Neural progenitor cell (in vitro differentiated cells): ENCODE measurements around the gene OGFOD3. TPM values are rescaled to one million over a fixed set of nuclear protein-coding genes. Genes with fewer than 3 reads are reported as not detected.

Experiments
- DNase-seq: peaks from one replicate; pipeline ENCODE4 v3.0.0-alpha.2; 2016; ENCODE audit warnings: low spot score
- H2AFZ ChIP-seq: fragments of 200-600 bp; sonication (generic); replicated peaks from 2 replicates; pipeline ENCODE4 v1.6.1; 2016; ENCODE audit warnings: antibody characterized with exemption
- H3F3A ChIP-seq: fragments of 200-600 bp; sonication (generic); 2 replicates; pipeline ENCODE4 v1.6.1; 2016; ENCODE audit warnings: antibody characterized with exemption, low read depth
- H3K27ac ChIP-seq: fragments of 200-600 bp; sonication (generic); 2 replicates; pipeline ENCODE4 v1.5.1; 2016; ENCODE audit warnings: mild to moderate bottlenecking
- H3K27me3 ChIP-seq: fragments of 200-600 bp; sonication (generic); 2 replicates; pipeline ENCODE4 v1.6.1; 2016; ENCODE audit warnings: mild to moderate bottlenecking, moderate library complexity
- H3K36me3 ChIP-seq: fragments of 200-600 bp; sonication (generic); 2 replicates; pipeline ENCODE4 v1.5.1; 2016
- H3K4me1 ChIP-seq: fragments of 200-600 bp; sonication (generic); 2 replicates; pipeline ENCODE4 v1.6.1; 2016; ENCODE audit warnings: mixed run types
- H3K4me2 ChIP-seq: fragments of 200-600 bp; sonication (generic); 2 replicates; pipeline ENCODE4 v1.6.1; 2016
- H3K4me3 ChIP-seq: fragments of 200-600 bp; sonication (generic); 2 replicates; pipeline ENCODE4 v1.5.1; 2016
- H3K79me2 ChIP-seq: fragments of 200-600 bp; sonication (generic); 2 replicates; pipeline ENCODE4 v1.6.1; 2016; ENCODE audit warnings: low read depth
- H3K9ac ChIP-seq: fragments of 200-600 bp; sonication (generic); 2 replicates; pipeline ENCODE4 v1.6.1; 2016
- H3K9me3 ChIP-seq: fragments of 200-600 bp; sonication (generic); 2 replicates; pipeline ENCODE4 v1.5.1; 2016; ENCODE audit warnings: low read depth
- H4K20me1 ChIP-seq: fragments of 200-600 bp; sonication (generic); 2 replicates; pipeline ENCODE4 v1.6.1; 2016; ENCODE audit warnings: low read depth
- H3K27ac Mint-ChIP-seq: 3 replicates; pipeline ENCODE4 v1.8.0; 2021; ENCODE audit warnings: mixed read lengths
- H3K27me3 Mint-ChIP-seq: 2 replicates; pipeline ENCODE4 v1.8.0; 2022; ENCODE audit warnings: low read depth, mild to moderate bottlenecking, inconsistent platforms, moderate library complexity, mixed read lengths; ENCODE audit not compliant: insufficient read depth
- H3K36me3 Mint-ChIP-seq: 3 replicates; pipeline ENCODE4 v1.8.0; 2021; ENCODE audit warnings: mixed read lengths
- H3K4me1 Mint-ChIP-seq: 3 replicates; pipeline ENCODE4 v1.8.0; 2021; ENCODE audit warnings: mixed read lengths
- H3K4me3 Mint-ChIP-seq: 3 replicates; pipeline ENCODE4 v1.8.0; 2021; ENCODE audit warnings: mild to moderate bottlenecking, moderate library complexity, mixed read lengths
- H3K9me3 Mint-ChIP-seq: 3 replicates; pipeline ENCODE4 v1.8.0; 2020; ENCODE audit warnings: mixed read lengths
- CTCF ChIP-seq: fragments of 200-600 bp; sonication (generic); IDR thresholded peaks from 2 replicates; pipeline ENCODE4 v1.5.1; 2017; ENCODE audit warnings: antibody characterized with exemption, mild to moderate bottlenecking
- EZH2 ChIP-seq: fragments of 200-600 bp; sonication (generic); IDR thresholded peaks from 2 replicates; pipeline ENCODE4 v1.6.1; 2017; ENCODE audit warnings: antibody characterized with exemption, mild to moderate bottlenecking, moderate library complexity
- EZH2phosphoT487 ChIP-seq: fragments of 200-600 bp; sonication (generic); IDR thresholded peaks from 2 replicates; pipeline ENCODE4 v1.6.1; 2017; ENCODE audit warnings: antibody characterized with exemption
- total RNA-seq: library from RNA; depleted of rRNA; stranded (reverse); fragments of >200 nt; gene quantifications from 2 replicates; pipeline ENCODE4 v1.2.3, GENCODE V29; 2015; ENCODE audit warnings: low replicate concordance

Gene OGFOD3
- total RNA-seq, 1 donor from 2014 or later: 26.8 TPM

GRCh38 chr17:82447876-82448275, 29.5 kb upstream of the OGFOD3 start:
- no peaks in the 10 kb centered on the region for H3K36me3 ChIP-seq
- no peak overlapping the region for H3K27ac Mint-ChIP-seq

GRCh38 chr17:82446649-82447048, 28.3 kb upstream of the OGFOD3 start:
- peaks cover 26% of the 10 kb centered on the region for H3K79me2 ChIP-seq
- no peak overlapping the region for H3K4me3 Mint-ChIP-seq
- peaks cover 5% of the 10 kb centered on the region for H3K9me3 Mint-ChIP-seq
- H3F3A ChIP-seq: peaks cover 5% of the 10 kb centered on the region
- H4K20me1 ChIP-seq: peaks cover 12% of the 10 kb centered on the region
- H3K4me2 ChIP-seq: no peak overlapping the region
- H3K27me3 ChIP-seq: no peaks in the 10 kb centered on the region
- no peak overlapping the region for H3K9ac ChIP-seq
- H3K4me1 Mint-ChIP-seq: peaks cover 15% of the 10 kb centered on the region
- DNase-seq: no peak
- H3K27ac Mint-ChIP-seq: no peak overlapping the region
- peaks cover 5% of the 10 kb centered on the region for H3K27me3 Mint-ChIP-seq
- peaks cover 7% of the 10 kb centered on the region for H3K4me1 ChIP-seq
- TF ChIP-seq EZH2phosphoT487 (no peak), CTCF (no peak), EZH2 (no peak)
- no peak overlapping the region for H3K4me3 ChIP-seq
- H3K27ac ChIP-seq: no peak overlapping the region
- H3K9me3 ChIP-seq: no peaks in the 10 kb centered on the region
- H3K36me3 Mint-ChIP-seq: peaks cover 4% of the 10 kb centered on the region
- no peaks in the 10 kb centered on the region for H3K36me3 ChIP-seq
- no peak overlapping the region for H2AFZ ChIP-seq

More at GRCh38 chr17:82447876-82448275, 29.5 kb upstream of the OGFOD3 start:
- Mint-ChIP-seq H3K4me1 (peaks cover 15% of the 10 kb centered on the region), H3K9me3 (peaks cover 6% of the 10 kb centered on the region), H3K36me3 (peaks cover 4% of the 10 kb centered on the region), H3K27me3 (peaks cover 2% of the 10 kb centered on the region), H3K4me3 (peak overlapping the region; percentile 71)
- no peak overlapping the region for H3K9ac ChIP-seq
- H3K27ac ChIP-seq: no peak overlapping the region
- peaks cover 7% of the 10 kb centered on the region for H3K4me1 ChIP-seq
- H3K27me3 ChIP-seq: no peaks in the 10 kb centered on the region
- H3K9me3 ChIP-seq: no peaks in the 10 kb centered on the region
- DNase-seq: no peak
- TF ChIP-seq EZH2phosphoT487: no peak
- TF ChIP-seq EZH2: no peak
- no peak for TF ChIP-seq CTCF
- peaks cover 12% of the 10 kb centered on the region for H4K20me1 ChIP-seq
- H3K4me3 ChIP-seq: no peak overlapping the region
- no peak overlapping the region for H3K4me2 ChIP-seq
- no peak overlapping the region for H2AFZ ChIP-seq
- H3K79me2 ChIP-seq: peaks cover 26% of the 10 kb centered on the region
- H3F3A ChIP-seq: peaks cover 5% of the 10 kb centered on the region

- Histone ChIP-seq H3K4me1 (peaks cover 7% of the 10 kb centered on the region), H3K9ac (no peak overlapping the region), H3K4me3 (no peak overlapping the region), H3K79me2 (peaks cover 26% of the 10 kb centered on the region), H3K4me2 (no peak overlapping the region), H3F3A (peaks cover 3% of the 10 kb centered on the region), H4K20me1 (peaks cover 12% of the 10 kb centered on the region), H3K27me3 (no peaks in the 10 kb centered on the region), H3K9me3 (no peaks in the 10 kb centered on the region), H2AFZ (no peak overlapping the region), H3K27ac (no peak overlapping the region), H3K36me3 (no peaks in the 10 kb centered on the region)
- no peak overlapping the region for H3K4me3 Mint-ChIP-seq
- no peak overlapping the region for H3K27ac Mint-ChIP-seq
- H3K27me3 Mint-ChIP-seq: peaks cover 6% of the 10 kb centered on the region
- no peak for DNase-seq
- peaks cover 4% of the 10 kb centered on the region for H3K36me3 Mint-ChIP-seq
- H3K9me3 Mint-ChIP-seq: peaks cover under 1% of the 10 kb centered on the region
- peaks cover 11% of the 10 kb centered on the region for H3K4me1 Mint-ChIP-seq
- TF ChIP-seq CTCF (no peak), EZH2 (no peak), EZH2phosphoT487 (no peak)
Observed at GRCh38 chr17:82446124-82446523, 27.7 kb upstream of the OGFOD3 start.
